ENCODE data around the gene CYTH2.

The CYTH2 gene

GRCh38 chr19:48445256-48445605 is 23.9 kb upstream of the CYTH2 start:
- H3K4me1 ChIP-seq (ENCODE audit: insufficient read depth, low read length) = peaks cover 16% of the 10 kb centered on the region
- H3K27me3 ChIP-seq (ENCODE audit: insufficient read depth, low read length) = no peaks in the 10 kb centered on the region
- peak overlapping the region; percentile 85 for H3K4me3 ChIP-seq (ENCODE audit: low read length)
- no peaks in the 10 kb centered on the region for H3K9me3 ChIP-seq (ENCODE audit: low read length)
- H3K36me3 ChIP-seq (ENCODE audit: insufficient read depth, low read length) = peaks cover 25% of the 10 kb centered on the region
- H2AFZ ChIP-seq (ENCODE audit: low read depth, low read length) = peak overlapping the region; percentile 44

GRCh38 chr19:48445606-48446481 is 23.3 kb upstream of the CYTH2 start, which contains the start of gene GRWD1:
TSS of gene GRWD1 (plus strand) at chr19:48445983. CDS start at chr19:48446006, 23 bp downstream.
- Histone ChIP-seq H2AFZ (ENCODE audit: low read depth, low read length) (peak within 1 kb of the TSS; percentile 44), H3K27me3 (ENCODE audit: insufficient read depth, low read length) (no peaks in the 10 kb centered on the region), H3K4me1 (ENCODE audit: insufficient read depth, low read length) (peaks cover 16% of the 10 kb centered on the region), H3K9me3 (ENCODE audit: low read length) (no peaks in the 10 kb centered on the region), H3K36me3 (ENCODE audit: insufficient read depth, low read length) (peaks cover 31% of the 10 kb centered on the region), H3K4me3 (ENCODE audit: low read length) (peak within 1 kb of the TSS; percentile 85)

GRCh38 chr19:48446579-48446978 is 22.6 kb upstream of the CYTH2 start:
- Histone ChIP-seq H3K4me1 (ENCODE audit: insufficient read depth, low read length) (peaks cover 16% of the 10 kb centered on the region), H3K4me3 (ENCODE audit: low read length) (peak overlapping the region; percentile 85), H3K9me3 (ENCODE audit: low read length) (no peaks in the 10 kb centered on the region), H3K27me3 (ENCODE audit: insufficient read depth, low read length) (no peaks in the 10 kb centered on the region), H3K36me3 (ENCODE audit: insufficient read depth, low read length) (peaks cover 38% of the 10 kb centered on the region), H2AFZ (ENCODE audit: low read depth, low read length) (peak overlapping the region; percentile 44)

GRCh38 chr19:48448563-48448962 is 20.6 kb upstream of the CYTH2 start:
- Histone ChIP-seq H3K9me3 (ENCODE audit: low read length) (no peaks in the 10 kb centered on the region), H3K27me3 (ENCODE audit: insufficient read depth, low read length) (no peaks in the 10 kb centered on the region), H3K4me3 (ENCODE audit: low read length) (no peak overlapping the region), H3K4me1 (ENCODE audit: insufficient read depth, low read length) (peaks cover 16% of the 10 kb centered on the region), H3K36me3 (ENCODE audit: insufficient read depth, low read length) (peaks cover 54% of the 10 kb centered on the region), H2AFZ (ENCODE audit: low read depth, low read length) (no peak overlapping the region)

- no peak overlapping the region for H2AFZ ChIP-seq (ENCODE audit: low read depth, low read length)
- H3K36me3 ChIP-seq (ENCODE audit: insufficient read depth, low read length) = peaks cover 69% of the 10 kb centered on the region
- H3K9me3 ChIP-seq (ENCODE audit: low read length) = no peaks in the 10 kb centered on the region
- no peak overlapping the region for H3K4me3 ChIP-seq (ENCODE audit: low read length)
- H3K4me1 ChIP-seq (ENCODE audit: insufficient read depth, low read length) = peaks cover 7% of the 10 kb centered on the region
- no peaks in the 10 kb centered on the region for H3K27me3 ChIP-seq (ENCODE audit: insufficient read depth, low read length)
Observed at GRCh38 chr19:48450441-48450840, 18.7 kb upstream of the CYTH2 start.

GRCh38 chr19:48450863-48451262 is 18.3 kb upstream of the CYTH2 start:
- Histone ChIP-seq H3K4me1 (ENCODE audit: insufficient read depth, low read length) (peaks cover 7% of the 10 kb centered on the region), H3K27me3 (ENCODE audit: insufficient read depth, low read length) (no peaks in the 10 kb centered on the region), H2AFZ (ENCODE audit: low read depth, low read length) (no peak overlapping the region), H3K9me3 (ENCODE audit: low read length) (no peaks in the 10 kb centered on the region), H3K36me3 (ENCODE audit: insufficient read depth, low read length) (peaks cover 71% of the 10 kb centered on the region), H3K4me3 (ENCODE audit: low read length) (no peak overlapping the region)

- Histone ChIP-seq H3K9me3 (ENCODE audit: low read length) (no peaks in the 10 kb centered on the region), H3K4me3 (ENCODE audit: low read length) (no peak overlapping the region), H3K36me3 (ENCODE audit: insufficient read depth, low read length) (peaks cover 79% of the 10 kb centered on the region), H3K4me1 (ENCODE audit: insufficient read depth, low read length) (peaks cover 1% of the 10 kb centered on the region), H2AFZ (ENCODE audit: low read depth, low read length) (no peak overlapping the region), H3K27me3 (ENCODE audit: insufficient read depth, low read length) (no peaks in the 10 kb centered on the region)
Observed at GRCh38 chr19:48451624-48452023, 17.5 kb upstream of the CYTH2 start.

- Histone ChIP-seq H3K9me3 (ENCODE audit: low read length) (no peaks in the 10 kb centered on the region), H3K27me3 (ENCODE audit: insufficient read depth, low read length) (no peaks in the 10 kb centered on the region), H2AFZ (ENCODE audit: low read depth, low read length) (no peak overlapping the region), H3K4me1 (ENCODE audit: insufficient read depth, low read length) (no peaks in the 10 kb centered on the region), H3K4me3 (ENCODE audit: low read length) (no peak overlapping the region), H3K36me3 (ENCODE audit: insufficient read depth, low read length) (peaks cover 79% of the 10 kb centered on the region)
Observed at GRCh38 chr19:48452289-48453190, 16.6 kb upstream of the CYTH2 start.

GRCh38 chr19:48454150-48454730 is 14.9 kb upstream of the CYTH2 start:
- Histone ChIP-seq H3K36me3 (ENCODE audit: insufficient read depth, low read length) (peaks cover 66% of the 10 kb centered on the region), H3K4me3 (ENCODE audit: low read length) (no peak overlapping the region), H2AFZ (ENCODE audit: low read depth, low read length) (no peak overlapping the region), H3K27me3 (ENCODE audit: insufficient read depth, low read length) (no peaks in the 10 kb centered on the region), H3K4me1 (ENCODE audit: insufficient read depth, low read length) (no peaks in the 10 kb centered on the region), H3K9me3 (ENCODE audit: low read length) (no peaks in the 10 kb centered on the region)

GRCh38 chr19:48455171-48455907 is 13.8 kb upstream of the CYTH2 start, which contains the start of gene KCNJ14:
TSS of gene KCNJ14 (plus strand) at chr19:48455574. CDS start at chr19:48461725, 6,151 bp downstream.
- no peaks in the 10 kb centered on the region for H3K9me3 ChIP-seq (ENCODE audit: low read length)
- no peak within 1 kb of the TSS for H3K4me3 ChIP-seq (ENCODE audit: low read length)
- H3K27me3 ChIP-seq (ENCODE audit: insufficient read depth, low read length) = no peaks in the 10 kb centered on the region
- peaks cover 56% of the 10 kb centered on the region for H3K36me3 ChIP-seq (ENCODE audit: insufficient read depth, low read length)
- no peaks in the 10 kb centered on the region for H3K4me1 ChIP-seq (ENCODE audit: insufficient read depth, low read length)
- H2AFZ ChIP-seq (ENCODE audit: low read depth, low read length) = no peak within 1 kb of the TSS

GRCh38 chr19:48455908-48456562 is 13.1 kb upstream of the CYTH2 start:
- Histone ChIP-seq H2AFZ (ENCODE audit: low read depth, low read length) (no peak overlapping the region), H3K4me1 (ENCODE audit: insufficient read depth, low read length) (no peaks in the 10 kb centered on the region), H3K9me3 (ENCODE audit: low read length) (no peaks in the 10 kb centered on the region), H3K4me3 (ENCODE audit: low read length) (no peak overlapping the region), H3K36me3 (ENCODE audit: insufficient read depth, low read length) (peaks cover 49% of the 10 kb centered on the region), H3K27me3 (ENCODE audit: insufficient read depth, low read length) (no peaks in the 10 kb centered on the region)

- no peaks in the 10 kb centered on the region for H3K9me3 ChIP-seq (ENCODE audit: low read length)
- no peaks in the 10 kb centered on the region for H3K4me1 ChIP-seq (ENCODE audit: insufficient read depth, low read length)
- H3K4me3 ChIP-seq (ENCODE audit: low read length) = no peak overlapping the region
- peaks cover 42% of the 10 kb centered on the region for H3K36me3 ChIP-seq (ENCODE audit: insufficient read depth, low read length)
- no peaks in the 10 kb centered on the region for H3K27me3 ChIP-seq (ENCODE audit: insufficient read depth, low read length)
- no peak overlapping the region for H2AFZ ChIP-seq (ENCODE audit: low read depth, low read length)
Observed at GRCh38 chr19:48456864-48457263, 12.3 kb upstream of the CYTH2 start.

Data from neuron (in vitro differentiated cells).